Endothelial cell of umbilical vein (primary cell): ENCODE results near the gene SH3GL1. TPM values are rescaled to one million over a fixed set of nuclear protein-coding genes. Genes with fewer than 3 reads are reported as not detected.

Experiments used
- BruUV-seq: library from RNA; stranded (reverse); fragments of 400-500 nt; replicated peaks from 2 replicates; lab custom pipeline; 2021; lab: Mats Ljungman, UMichigan
- CTCF ChIA-PET: fragments of 300-600, 350-600 bp; sonication (Branson Sonifier 250); formaldehyde crosslinking; loops from one replicate; lab custom pipeline; 2021; ENCODE audit warnings: antibody characterized with exemption, inconsistent platforms; lab: Charles Lee
- POLR2A ChIA-PET: fragments of 300-600, 350-600 bp; sonication (Branson Sonifier 250); formaldehyde crosslinking; loops from one replicate; lab custom pipeline; 2021; ENCODE audit warnings: antibody characterized with exemption, inconsistent platforms; lab: Charles Lee
- DNase-seq: peaks from one replicate; pipeline ENCODE4 v3.0.0-alpha.2; 2011; ENCODE audit warnings: low read depth, low spot score
- FAIRE-seq: peaks from 2 replicates; lab custom pipeline; 2011; peaks lifted over from hg19 to GRCh38; lab: Jason Lieb, UNC
- H2AFZ ChIP-seq: 2 replicates; pipeline ENCODE4 v1.6.0; 2012; ENCODE audit warnings: low read depth, low read length, control low read depth, inconsistent platforms
- H3K27ac ChIP-seq: 2 replicates; pipeline ENCODE4 v1.5.1; 2011; ENCODE audit warnings: low read depth, mild to moderate bottlenecking, control low read depth, low read length, moderate library complexity; ENCODE audit not compliant: insufficient read depth
- H3K27me3 ChIP-seq, 2 experiments: 2 replicates each; pipeline versions ENCODE4 v1.6.0 to v1.6.1; 2011; ENCODE audit warnings: low read length in 2 of 2, mixed read lengths in 1 of 2; ENCODE audit not compliant: control insufficient read depth in 2 of 2, insufficient read depth in 2 of 2
- H3K36me3 ChIP-seq, 2 experiments: 2 replicates in 1 of 2; 3 replicates in 1 of 2; pipeline ENCODE4 v1.5.1; 2011; ENCODE audit warnings: low read length in 2 of 2, mild to moderate bottlenecking in 1 of 2, moderate library complexity in 1 of 2; ENCODE audit not compliant: control insufficient read depth in 2 of 2, insufficient read depth in 2 of 2; ENCODE audit errors: extremely low read depth in 1 of 2
- H3K4me1 ChIP-seq: 3 replicates; pipeline ENCODE4 v1.5.1; 2011; ENCODE audit warnings: mild to moderate bottlenecking, low read length; ENCODE audit not compliant: control insufficient read depth, insufficient read depth; ENCODE audit errors: extremely low read depth
- H3K4me2 ChIP-seq: 2 replicates; pipeline ENCODE4 v1.6.1; 2011; ENCODE audit warnings: low read length, control low read depth, mixed read lengths; ENCODE audit not compliant: insufficient read depth
- H3K4me3 ChIP-seq, 3 experiments: fragments of 200-600 bp in 1 of 3; sonication (generic), shearing (Covaris generic) in 1 of 3; replicated peaks in 1 of 3; 2 replicates each; pipeline ENCODE4 v1.5.1; 2011 to 2016; ENCODE audit warnings: control low read depth in 3 of 3, low read length in 3 of 3, mild to moderate bottlenecking in 2 of 3, inconsistent platforms in 1 of 3, low read depth in 1 of 3, moderate library complexity in 1 of 3; ENCODE audit not compliant: insufficient read depth in 1 of 3
- H3K79me2 ChIP-seq: 2 replicates; pipeline ENCODE4 v1.6.0; 2012; ENCODE audit warnings: low read length, inconsistent platforms; ENCODE audit not compliant: control insufficient read depth, insufficient read depth
- H3K9ac ChIP-seq: replicated peaks from 2 replicates; pipeline ENCODE3; 2011; ENCODE audit warnings: low read length, control low read depth; ENCODE audit not compliant: insufficient read depth; ENCODE audit errors: extremely low read depth
- H3K9me1 ChIP-seq: replicated peaks from 3 replicates; pipeline ENCODE4 v1.6.0; 2011; ENCODE audit warnings: mild to moderate bottlenecking, low read length; ENCODE audit not compliant: control insufficient read depth, insufficient read depth; ENCODE audit errors: extremely low read depth
- H3K9me3 ChIP-seq: replicated peaks from 2 replicates; pipeline ENCODE4 v1.5.1; 2012; ENCODE audit warnings: low read length, inconsistent platforms; ENCODE audit not compliant: control insufficient read depth, insufficient read depth
- H4K20me1 ChIP-seq: replicated peaks from 2 replicates; pipeline ENCODE3; 2011; ENCODE audit warnings: mild to moderate bottlenecking, low read length; ENCODE audit not compliant: control insufficient read depth, insufficient read depth; ENCODE audit errors: extremely low read depth
- CTCF ChIP-seq, 2 donors: IDR thresholded peaks; 1 replicate in 1 of 2; 2 replicates in 1 of 2; pipeline ENCODE4 v1.5.1; 2011; ENCODE audit warnings: low read length in 2 of 2, mild to moderate bottlenecking in 2 of 2, moderate library complexity in 2 of 2, control low read depth in 1 of 2, inconsistent platforms in 1 of 2, low read depth in 1 of 2; ENCODE audit not compliant: insufficient read depth in 1 of 2; ENCODE audit errors: extremely low read depth in 1 of 2
- EZH2 ChIP-seq: IDR thresholded peaks from 2 replicates; pipeline ENCODE4 v1.6.1; 2012; ENCODE audit warnings: borderline replicate concordance, low read depth, mild to moderate bottlenecking, moderate library complexity, low read length, inconsistent platforms; ENCODE audit not compliant: severe bottlenecking
- FOS ChIP-seq: IDR thresholded peaks from 2 replicates; pipeline ENCODE4 v1.6.1; 2011; ENCODE audit warnings: mild to moderate bottlenecking, low read length, moderate library complexity, borderline replicate concordance; ENCODE audit not compliant: insufficient read depth
- JUN ChIP-seq: IDR thresholded peaks from 2 replicates; pipeline ENCODE4 v1.6.1; 2011; ENCODE audit warnings: borderline replicate concordance, low read depth; ENCODE audit not compliant: insufficient read length, insufficient read depth
- MAX ChIP-seq: IDR thresholded peaks from 2 replicates; pipeline ENCODE4 v1.6.1; 2011; ENCODE audit not compliant: insufficient read depth, insufficient read length
- MYC ChIP-seq: IDR thresholded peaks from one replicate; pipeline ENCODE4 v1.6.1; 2011; ENCODE audit warnings: mild to moderate bottlenecking, low read depth, low read length
- dilution Hi-C: fragments of 300-500 bp; cut with MboI; formaldehyde crosslinking; loops from one replicate; pipeline ENCODE4 v1.15.0; 2019; ENCODE audit warnings: low sequenced_read_pairs; ENCODE audit not compliant: extremely low pct_ligation_motif_present
- intact Hi-C: fragments of 100-400 bp; cut with micrococcal nuclease; formaldehyde crosslinking; loops from one replicate; pipeline ENCODE4 v1.10.0; 2022
- polyA plus RNA-seq, 4 experiments: library from polyadenylated mRNA; depleted of rRNA in 3 of 4; stranded (reverse) in 3 of 4; unstranded in 1 of 4; fragments of >200 nt; gene quantifications; 2 replicates each; pipeline versions ENCODE4 v1.2.1 to v1.2.3, GENCODE V29; 2011 to 2012; ENCODE audit warnings: missing spikeins in 1 of 4
- total RNA-seq: library from RNA; stranded (reverse); gene quantifications from 2 replicates; pipeline ENCODE4 v1.2.3, GENCODE V29; 2021

The SH3GL1 gene
- total and polyA plus RNA-seq, 2 donors (not counting 3 experiments of a cell fraction or from before 2014, with no cell fraction given) = 143 to 145 TPM

- no peak overlapping the region for H3K4me3 ChIP-seq
Measured at GRCh38 chr19:4322942-4323665, 77.2 kb downstream of the SH3GL1 start.

More at GRCh38 chr19:4322942-4323665, 77.2 kb downstream of the SH3GL1 start:
- Histone ChIP-seq H2AFZ (no peak overlapping the region), H3K9ac (no peak overlapping the region), H3K4me2 (no peak overlapping the region), H3K79me2 (no peaks in the 10 kb centered on the region), H3K9me1 (no peaks in the 10 kb centered on the region), H3K4me1 (peaks cover 3% of the 10 kb centered on the region), H4K20me1 (no peaks in the 10 kb centered on the region), H3K36me3 (no peaks in the 10 kb centered on the region), H3K27ac (no peak overlapping the region), H3K9me3 (no peaks in the 10 kb centered on the region), H3K27me3 (no peaks in the 10 kb centered on the region)
- BruUV-seq = no TSS peak
- no peak for DNase-seq
- ChIA-PET POLR2A (no interaction called here), CTCF (interaction anchor here (0.7 to 1.4 kb wide), 3 partner anchors 29 to 183 kb away, joined by 3 read pairs; no protein-coding TSS in a partner anchor)
- intact Hi-C loops = no loop called here
- no peak for FAIRE-seq
- dilution Hi-C loops = no loop called here
- TF ChIP-seq JUN (no peak), EZH2 (no peak), MYC (no peak), CTCF (IDR thresholded peaks at IDR 0.05; ENCODE audit: extremely low read depth in 1 of 2, insufficient read depth in 1 of 2, low read depth in 1 of 2, low read length in 2 of 2) (no peak), MAX (no peak), FOS (no peak)
